OCI-LY7 (cell line): Measurements from ENCODE around the gene CCIN.
"Not testable (repeated sequence)": the region's sequence is repeated elsewhere in the genome, so short reads cannot be mapped to it uniquely, and the experiment has no call there.

Experiments
- EZH2phosphoT487 ChIP-seq: fragments of 200-600 bp; sonication (generic); IDR thresholded peaks from 2 replicates; pipeline ENCODE4 v1.6.1; 2018; ENCODE audit warnings: low read depth, borderline replicate concordance, mild to moderate bottlenecking, mixed run types, antibody characterized with exemption, low read length, moderate library complexity, mixed read lengths
- TF ChIP-seq, protein P1 (sequence below): fragments of 200-600 bp; sonication (generic); conservative IDR thresholded peaks from 2 replicates; pipeline ENCODE4 v1.5.1; 2014; ENCODE audit warnings: mild to moderate bottlenecking, antibody characterized with exemption, low read length, moderate library complexity, mixed read lengths

DNA sequence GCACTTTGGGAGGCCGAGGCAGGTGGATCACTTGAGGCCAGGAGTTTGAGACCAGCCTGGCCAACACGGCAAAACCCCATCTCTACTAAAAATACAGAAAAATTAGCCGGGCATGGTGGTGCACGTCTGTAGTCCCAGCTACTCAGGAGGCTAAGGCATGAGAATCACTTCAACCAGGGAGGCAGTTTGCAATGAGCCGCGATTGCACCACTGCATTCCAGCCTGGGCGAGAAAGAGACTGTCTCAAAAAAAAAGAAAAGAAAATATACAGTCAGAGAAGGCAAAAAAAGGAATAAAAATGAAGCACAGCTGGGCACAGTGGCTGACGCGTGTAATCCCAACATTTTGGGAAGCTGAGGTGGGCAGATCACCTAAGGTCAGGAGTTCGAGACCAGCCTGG lies 7.3 kb downstream of the CCIN start:
- TF ChIP-seq, protein P1, sequence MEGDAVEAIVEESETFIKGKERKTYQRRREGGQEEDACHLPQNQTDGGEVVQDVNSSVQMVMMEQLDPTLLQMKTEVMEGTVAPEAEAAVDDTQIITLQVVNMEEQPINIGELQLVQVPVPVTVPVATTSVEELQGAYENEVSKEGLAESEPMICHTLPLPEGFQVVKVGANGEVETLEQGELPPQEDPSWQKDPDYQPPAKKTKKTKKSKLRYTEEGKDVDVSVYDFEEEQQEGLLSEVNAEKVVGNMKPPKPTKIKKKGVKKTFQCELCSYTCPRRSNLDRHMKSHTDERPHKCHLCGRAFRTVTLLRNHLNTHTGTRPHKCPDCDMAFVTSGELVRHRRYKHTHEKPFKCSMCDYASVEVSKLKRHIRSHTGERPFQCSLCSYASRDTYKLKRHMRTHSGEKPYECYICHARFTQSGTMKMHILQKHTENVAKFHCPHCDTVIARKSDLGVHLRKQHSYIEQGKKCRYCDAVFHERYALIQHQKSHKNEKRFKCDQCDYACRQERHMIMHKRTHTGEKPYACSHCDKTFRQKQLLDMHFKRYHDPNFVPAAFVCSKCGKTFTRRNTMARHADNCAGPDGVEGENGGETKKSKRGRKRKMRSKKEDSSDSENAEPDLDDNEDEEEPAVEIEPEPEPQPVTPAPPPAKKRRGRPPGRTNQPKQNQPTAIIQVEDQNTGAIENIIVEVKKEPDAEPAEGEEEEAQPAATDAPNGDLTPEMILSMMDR: not testable (repeated sequence)
- TF ChIP-seq EZH2phosphoT487: not testable (repeated sequence)
